ENCODE measurements around the gene CNTN1. TPM values are rescaled to one million over a fixed set of nuclear protein-coding genes. Genes with fewer than 3 reads are reported as not detected.

Gene CNTN1
- polyA plus RNA-seq, 1 donor (not counting 4 experiments of a cell fraction or from before 2014, with no cell fraction given), result 19.0 TPM

DNA sequence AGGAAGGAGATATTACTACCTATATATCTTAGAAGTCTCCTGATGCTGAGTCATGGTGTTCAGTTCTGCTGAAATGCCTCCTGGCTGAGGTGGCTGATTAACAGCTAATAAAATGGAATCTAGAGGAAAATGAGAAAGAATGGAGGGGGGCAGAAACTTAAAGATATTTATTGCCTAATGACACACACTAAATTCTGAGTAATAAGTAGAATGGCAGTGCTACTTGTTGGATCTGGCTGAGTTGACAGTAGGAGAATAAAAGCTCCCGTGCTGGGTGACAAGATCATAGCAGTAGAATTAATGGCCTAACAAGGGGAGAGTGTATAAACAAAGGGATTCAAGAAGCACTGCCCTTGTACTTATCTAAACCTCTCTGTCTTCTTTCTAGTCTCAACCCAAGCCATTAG, 137.5 kb downstream of the CNTN1 start:
- Histone ChIP-seq H3K79me2 (ENCODE audit: control insufficient read depth, insufficient read depth, low read length) (no peaks in the 10 kb centered on the region), H3K9ac (ENCODE audit: control insufficient read depth, extremely low read depth, insufficient read depth, low read length) (peak overlapping the region; percentile 43), H3K27me3 (ENCODE audit: control insufficient read depth, extremely low read depth, insufficient read depth, low read length) (no peaks in the 10 kb centered on the region), H4K20me1 (ENCODE audit: control insufficient read depth, extremely low read depth, insufficient read depth, low read length) (no peaks in the 10 kb centered on the region), H3K9me1 (ENCODE audit: control insufficient read depth, extremely low read depth, insufficient read depth, low read length) (no peaks in the 10 kb centered on the region), H3K4me3 (ENCODE audit: control insufficient read depth in 2 of 3, extremely low read depth in 1 of 3, insufficient read depth in 2 of 3, low read depth in 1 of 3, low read length in 3 of 3) (peak overlapping the region in 1 of 3 experiments; percentile 38), H2AFZ (ENCODE audit: control insufficient read depth, low read length) (peak overlapping the region; percentile 84), H3K9me3 (ENCODE audit: control insufficient read depth, low read depth, low read length) (no peaks in the 10 kb centered on the region), H3K4me2 (ENCODE audit: control insufficient read depth, extremely low read depth, insufficient read depth, low read depth, low read length) (peak overlapping the region; percentile 76), H3K27ac (ENCODE audit: control insufficient read depth, insufficient read depth, low read length) (peak overlapping the region; percentile 85), H3K36me3 (ENCODE audit: control insufficient read depth in 2 of 2, extremely low read depth in 1 of 2, insufficient read depth in 2 of 2, low read length in 2 of 2) (no peaks in the 10 kb centered on the region), H3K4me1 (ENCODE audit: control insufficient read depth, extremely low read depth, insufficient read depth, low read length) (peaks cover 27% of the 10 kb centered on the region)
- DNase-seq (ENCODE audit: low read depth, low spot score), result peak; percentile 71
- no peak for TF ChIP-seq EZH2 (IDR thresholded peaks at IDR 0.05; ENCODE audit: low read length)
- TF ChIP-seq, protein P1, sequence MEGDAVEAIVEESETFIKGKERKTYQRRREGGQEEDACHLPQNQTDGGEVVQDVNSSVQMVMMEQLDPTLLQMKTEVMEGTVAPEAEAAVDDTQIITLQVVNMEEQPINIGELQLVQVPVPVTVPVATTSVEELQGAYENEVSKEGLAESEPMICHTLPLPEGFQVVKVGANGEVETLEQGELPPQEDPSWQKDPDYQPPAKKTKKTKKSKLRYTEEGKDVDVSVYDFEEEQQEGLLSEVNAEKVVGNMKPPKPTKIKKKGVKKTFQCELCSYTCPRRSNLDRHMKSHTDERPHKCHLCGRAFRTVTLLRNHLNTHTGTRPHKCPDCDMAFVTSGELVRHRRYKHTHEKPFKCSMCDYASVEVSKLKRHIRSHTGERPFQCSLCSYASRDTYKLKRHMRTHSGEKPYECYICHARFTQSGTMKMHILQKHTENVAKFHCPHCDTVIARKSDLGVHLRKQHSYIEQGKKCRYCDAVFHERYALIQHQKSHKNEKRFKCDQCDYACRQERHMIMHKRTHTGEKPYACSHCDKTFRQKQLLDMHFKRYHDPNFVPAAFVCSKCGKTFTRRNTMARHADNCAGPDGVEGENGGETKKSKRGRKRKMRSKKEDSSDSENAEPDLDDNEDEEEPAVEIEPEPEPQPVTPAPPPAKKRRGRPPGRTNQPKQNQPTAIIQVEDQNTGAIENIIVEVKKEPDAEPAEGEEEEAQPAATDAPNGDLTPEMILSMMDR (optimal IDR thresholded peaks at IDR 0.05 in 1 of 3, IDR thresholded peaks at IDR 0.05 in 1 of 3, conservative IDR thresholded peaks at IDR 0.05 in 1 of 3; ENCODE audit: extremely low read depth in 1 of 3, insufficient read depth in 2 of 3, low read length in 3 of 3), result no peak
- dilution Hi-C loops (cut with MboI; ENCODE audit: extremely low pct_ligation_motif_present, low sequenced_read_pairs), result loop anchor here (25.0 kb wide), 1 partner anchor 492 kb away; no protein-coding TSS in a partner anchor
- peak; percentile 53 for FAIRE-seq

DNA sequence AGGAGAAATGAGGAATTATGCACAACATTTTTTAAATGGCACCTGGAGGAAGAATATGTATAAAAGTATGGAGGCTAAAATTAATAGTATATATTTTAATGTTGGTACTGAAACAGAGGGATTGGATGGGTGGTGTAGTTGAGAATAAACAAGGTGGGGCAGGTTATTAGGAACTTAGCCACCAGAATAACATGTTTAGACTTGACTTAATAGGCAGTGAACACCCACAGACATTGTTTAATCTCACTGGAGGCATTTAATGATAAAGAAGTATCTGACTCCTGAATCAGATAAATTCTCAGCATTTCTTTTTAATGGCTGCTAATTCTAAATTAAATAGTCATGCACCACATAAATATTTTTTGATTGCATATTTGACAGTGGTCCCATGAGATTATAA, 139.7 kb downstream of the CNTN1 start:
- H4K20me1 ChIP-seq (ENCODE audit: control insufficient read depth, extremely low read depth, insufficient read depth, low read length), result no peaks in the 10 kb centered on the region
- no peak overlapping the region for H3K27ac ChIP-seq (ENCODE audit: control insufficient read depth, insufficient read depth, low read length)
- H3K9me3 ChIP-seq (ENCODE audit: control insufficient read depth, low read depth, low read length), result no peaks in the 10 kb centered on the region
- DNase-seq (ENCODE audit: low read depth, low spot score), result peak; percentile 48
- peaks cover 27% of the 10 kb centered on the region for H3K4me1 ChIP-seq (ENCODE audit: control insufficient read depth, extremely low read depth, insufficient read depth, low read length)
- dilution Hi-C loops (cut with MboI; ENCODE audit: extremely low pct_ligation_motif_present, low sequenced_read_pairs), result loop anchor here (25.0 kb wide), 1 partner anchor 495 kb away; no protein-coding TSS in a partner anchor
- H3K9ac ChIP-seq (ENCODE audit: control insufficient read depth, extremely low read depth, insufficient read depth, low read length), result no peak overlapping the region
- no peak overlapping the region for H2AFZ ChIP-seq (ENCODE audit: control insufficient read depth, low read length)
- H3K4me2 ChIP-seq (ENCODE audit: control insufficient read depth, extremely low read depth, insufficient read depth, low read depth, low read length), result peak overlapping the region; percentile 29
- no peaks in the 10 kb centered on the region for H3K9me1 ChIP-seq (ENCODE audit: control insufficient read depth, extremely low read depth, insufficient read depth, low read length)
- H3K36me3 ChIP-seq (ENCODE audit: control insufficient read depth in 2 of 2, extremely low read depth in 1 of 2, insufficient read depth in 2 of 2, low read length in 2 of 2), result no peaks in the 10 kb centered on the region
- H3K79me2 ChIP-seq (ENCODE audit: control insufficient read depth, insufficient read depth, low read length), result no peaks in the 10 kb centered on the region
- H3K4me3 ChIP-seq (ENCODE audit: control insufficient read depth in 2 of 3, extremely low read depth in 1 of 3, insufficient read depth in 2 of 3, low read depth in 1 of 3, low read length in 3 of 3), result no peak overlapping the region
- peak; percentile 13 for FAIRE-seq
- H3K27me3 ChIP-seq (ENCODE audit: control insufficient read depth, extremely low read depth, insufficient read depth, low read length), result no peaks in the 10 kb centered on the region
- TF ChIP-seq EZH2 (IDR thresholded peaks at IDR 0.05; ENCODE audit: low read length), result no peak
- TF ChIP-seq, protein P1 (optimal IDR thresholded peaks at IDR 0.05 in 1 of 3, IDR thresholded peaks at IDR 0.05 in 1 of 3, conservative IDR thresholded peaks at IDR 0.05 in 1 of 3; ENCODE audit: extremely low read depth in 1 of 3, insufficient read depth in 2 of 3, low read length in 3 of 3), result no peak

Measured in keratinocyte (primary cell).